Measurements from ENCODE around the gene PCDHB3. TPM values are rescaled to one million over a fixed set of nuclear protein-coding genes. Genes with fewer than 3 reads are reported as not detected.

Gene PCDHB3
- total and polyA plus RNA-seq, 2 of the 4 experiments (the other 2 are of a cell fraction) = 0.12 to 0.18 TPM

DNA sequence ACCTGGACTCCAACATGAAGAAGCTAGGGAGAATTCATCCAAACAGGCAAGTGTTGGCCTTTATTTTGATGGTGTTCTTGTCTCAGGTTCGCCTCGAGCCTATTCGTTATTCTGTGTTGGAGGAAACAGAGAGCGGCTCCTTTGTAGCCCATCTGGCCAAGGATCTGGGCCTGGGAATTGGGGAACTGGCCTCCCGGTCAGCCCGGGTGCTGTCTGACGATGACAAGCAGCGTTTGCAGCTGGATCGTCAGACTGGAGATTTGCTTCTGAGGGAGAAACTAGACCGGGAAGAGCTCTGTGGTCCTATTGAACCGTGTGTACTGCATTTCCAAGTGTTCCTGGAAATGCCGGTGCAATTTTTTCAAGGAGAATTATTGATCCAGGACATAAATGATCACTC, 21.7 kb downstream of the PCDHB3 start:
- WGBS, 2 experiments (ENCODE audit: extremely low coverage in 2 of 2, insufficient read length in 1 of 2) = 41% methylated on average over 4 of the region's 12 CpGs; no CpG with 5 or more reads in 1 of the 2 experiments
- Histone ChIP-seq H3K23ac (ENCODE audit: low read depth, low read length) (no peak overlapping the region), H4K91ac (ENCODE audit: insufficient read depth, low read depth, low read length) (no peak overlapping the region), H2BK120ac (ENCODE audit: low read depth, low read length) (no peak overlapping the region), H3K9me1 (ENCODE audit: insufficient read depth, low read length) (no peaks in the 10 kb centered on the region), H3K36me3 (ENCODE audit: control insufficient read depth, insufficient read depth, low read length) (no peaks in the 10 kb centered on the region), H4K8ac (ENCODE audit: low read depth in 2 of 2, low read length in 2 of 2) (no peak overlapping the region), H4K5ac (ENCODE audit: low read depth, low read length) (no peak overlapping the region), H3K14ac (replicated peaks; ENCODE audit: low read depth, low read length) (no peak overlapping the region), H3K79me1 (ENCODE audit: low read depth in 1 of 2, low read length in 2 of 2) (no peaks in the 10 kb centered on the region), H3K56ac (ENCODE audit: extremely low read depth, insufficient read depth, low read length) (no peak overlapping the region), H2AK9ac (replicated peaks; ENCODE audit: low read depth, low read length, poor library complexity) (no peak overlapping the region), H2BK20ac (ENCODE audit: low read depth, low read length) (no peak overlapping the region), H3K9ac (ENCODE audit: low read depth, low read length) (no peak overlapping the region), H3K27ac (ENCODE audit: insufficient read depth, low read length) (no peak overlapping the region), H2BK5ac (ENCODE audit: low read depth, low read length, poor library complexity, severe bottlenecking) (no peak overlapping the region), H3K4me3 (ENCODE audit: insufficient read depth, low read depth, low read length) (no peak overlapping the region), H3K18ac (ENCODE audit: low read depth, low read length) (no peak overlapping the region), H3K4me1 (ENCODE audit: control insufficient read depth, insufficient read depth, low read length) (no peaks in the 10 kb centered on the region), H4K20me1 (ENCODE audit: insufficient read depth, low read length) (no peaks in the 10 kb centered on the region), H3K27me3 (ENCODE audit: control insufficient read depth, insufficient read depth, low read length) (no peaks in the 10 kb centered on the region), H3K9me3 (ENCODE audit: control insufficient read depth, insufficient read depth, low read length) (peaks cover 11% of the 10 kb centered on the region), H3K4ac (ENCODE audit: low read depth, low read length) (no peak overlapping the region), H2BK15ac (ENCODE audit: low read depth, low read length) (no peak overlapping the region), H2AFZ (replicated peaks; ENCODE audit: low read length, poor library complexity) (no peak overlapping the region), H2AK5ac (ENCODE audit: low read depth, low read length) (no peak overlapping the region), H3K4me2 (ENCODE audit: low read depth, low read length) (no peak overlapping the region)
- dilution Hi-C loops (cut with HindIII; ENCODE audit: low sequenced_read_pairs, unreplicated experiment) (no loop called here), in situ Hi-C loops (cut with MboI; ENCODE audit: low sequenced_read_pairs) (no loop called here), intact Hi-C loops (cut with micrococcal nuclease) (no loop called here)
- ATAC-seq (ENCODE audit: low read depth) (no peak), DNase-seq (no peak)
- TF ChIP-seq CHD1 (IDR thresholded peaks at IDR 0.05; ENCODE audit: low read depth, low read length) = no peak
- TF ChIP-seq SMC3 (IDR thresholded peaks at IDR 0.05; ENCODE audit: low read depth, low read length) = no peak
- no peak for TF ChIP-seq USF2 (IDR thresholded peaks at IDR 0.05; ENCODE audit: low read depth, low read length)
- TF ChIP-seq RFX5 (IDR thresholded peaks at IDR 0.05; ENCODE audit: low read depth, low read length) = no peak
- no peak for TF ChIP-seq NFE2L2 (IDR thresholded peaks at IDR 0.05; ENCODE audit: low read depth, low read length)
- TF ChIP-seq, protein P1, sequence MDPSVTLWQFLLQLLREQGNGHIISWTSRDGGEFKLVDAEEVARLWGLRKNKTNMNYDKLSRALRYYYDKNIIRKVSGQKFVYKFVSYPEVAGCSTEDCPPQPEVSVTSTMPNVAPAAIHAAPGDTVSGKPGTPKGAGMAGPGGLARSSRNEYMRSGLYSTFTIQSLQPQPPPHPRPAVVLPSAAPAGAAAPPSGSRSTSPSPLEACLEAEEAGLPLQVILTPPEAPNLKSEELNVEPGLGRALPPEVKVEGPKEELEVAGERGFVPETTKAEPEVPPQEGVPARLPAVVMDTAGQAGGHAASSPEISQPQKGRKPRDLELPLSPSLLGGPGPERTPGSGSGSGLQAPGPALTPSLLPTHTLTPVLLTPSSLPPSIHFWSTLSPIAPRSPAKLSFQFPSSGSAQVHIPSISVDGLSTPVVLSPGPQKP (IDR thresholded peaks at IDR 0.05; ENCODE audit: borderline replicate concordance, low read depth, low read length) = no peak
- TF ChIP-seq POLR2A (IDR thresholded peaks at IDR 0.05; ENCODE audit: low read depth, low read length) = no peak
- TF ChIP-seq BHLHE40 (IDR thresholded peaks at IDR 0.05; ENCODE audit: low read depth, low read length) = no peak
- TF ChIP-seq, protein P2, sequence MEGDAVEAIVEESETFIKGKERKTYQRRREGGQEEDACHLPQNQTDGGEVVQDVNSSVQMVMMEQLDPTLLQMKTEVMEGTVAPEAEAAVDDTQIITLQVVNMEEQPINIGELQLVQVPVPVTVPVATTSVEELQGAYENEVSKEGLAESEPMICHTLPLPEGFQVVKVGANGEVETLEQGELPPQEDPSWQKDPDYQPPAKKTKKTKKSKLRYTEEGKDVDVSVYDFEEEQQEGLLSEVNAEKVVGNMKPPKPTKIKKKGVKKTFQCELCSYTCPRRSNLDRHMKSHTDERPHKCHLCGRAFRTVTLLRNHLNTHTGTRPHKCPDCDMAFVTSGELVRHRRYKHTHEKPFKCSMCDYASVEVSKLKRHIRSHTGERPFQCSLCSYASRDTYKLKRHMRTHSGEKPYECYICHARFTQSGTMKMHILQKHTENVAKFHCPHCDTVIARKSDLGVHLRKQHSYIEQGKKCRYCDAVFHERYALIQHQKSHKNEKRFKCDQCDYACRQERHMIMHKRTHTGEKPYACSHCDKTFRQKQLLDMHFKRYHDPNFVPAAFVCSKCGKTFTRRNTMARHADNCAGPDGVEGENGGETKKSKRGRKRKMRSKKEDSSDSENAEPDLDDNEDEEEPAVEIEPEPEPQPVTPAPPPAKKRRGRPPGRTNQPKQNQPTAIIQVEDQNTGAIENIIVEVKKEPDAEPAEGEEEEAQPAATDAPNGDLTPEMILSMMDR (conservative IDR thresholded peaks at IDR 0.05; ENCODE audit: low read depth, low read length) = no peak
- TF ChIP-seq MAZ (IDR thresholded peaks at IDR 0.05; ENCODE audit: borderline replicate concordance, low read depth, low read length) = no peak
- no peak for TF ChIP-seq FOS (IDR thresholded peaks at IDR 0.05; ENCODE audit: low read depth, low read length)
- no peak for TF ChIP-seq CEBPB (IDR thresholded peaks at IDR 0.05; ENCODE audit: low read depth, low read length)
- no peak for TF ChIP-seq MXI1 (IDR thresholded peaks at IDR 0.05; ENCODE audit: borderline replicate concordance, low read depth, low read length)
- TF ChIP-seq RCOR1 (IDR thresholded peaks at IDR 0.05; ENCODE audit: insufficient replicate concordance, low read length) = no peak
- TF ChIP-seq RAD21 (IDR thresholded peaks at IDR 0.05; ENCODE audit: low read length) = no peak
- TF ChIP-seq MAFK (IDR thresholded peaks at IDR 0.05; ENCODE audit: low read depth, low read length) = no peak
- BruUV-seq (replicated peaks) = no TSS peak
- ChIA-PET CTCF (interaction anchor here (1.0 to 1.1 kb wide), 2 partner anchors 10 to 37 kb away, joined by 3 to 4 read pairs; no protein-coding TSS in a partner anchor), POLR2A (ENCODE audit: unreplicated experiment) (no interaction called here)
